ENCODE results near the gene SERPINI1.

The SERPINI1 gene

GRCh38 chr3:167734498-167735232 is 856 bp upstream of the SERPINI1 start, which contains the start of gene PDCD10:
PDCD10 (minus strand) TSS chr3:167734892; CDS start chr3:167720157, 14,735 bp downstream.
- peak; percentile 87 to 95 (median 89) for DNase-seq (ENCODE audit: low read depth in 3 of 3)

GRCh38 chr3:167736264-167736787 is 805 bp downstream of the SERPINI1 start:
- no peak for DNase-seq (ENCODE audit: low read depth in 3 of 3)

- no peak for DNase-seq (ENCODE audit: low read depth in 3 of 3)
Measured at GRCh38 chr3:167736997-167737396, 1.5 kb downstream of the SERPINI1 start.

GRCh38 chr3:167738037-167738436 is 2.5 kb downstream of the SERPINI1 start:
- DNase-seq (ENCODE audit: low read depth in 3 of 3), result no peak

- no peak for DNase-seq (ENCODE audit: low read depth in 3 of 3)
Measured at GRCh38 chr3:167739190-167739810, 3.8 kb downstream of the SERPINI1 start.

GRCh38 chr3:167740961-167741587 is 5.6 kb downstream of the SERPINI1 start:
- peak in 1 of 3 donors; percentile 3 for DNase-seq (ENCODE audit: low read depth in 3 of 3)

GRCh38 chr3:167742338-167742737 is 6.8 kb downstream of the SERPINI1 start:
- no peak for DNase-seq (ENCODE audit: low read depth in 3 of 3)

- DNase-seq (ENCODE audit: low read depth in 3 of 3), result no peak
Measured at GRCh38 chr3:167743799-167744198, 8.3 kb downstream of the SERPINI1 start.

- DNase-seq (ENCODE audit: low read depth in 3 of 3), result no peak
Measured at GRCh38 chr3:167749209-167749608, 13.7 kb downstream of the SERPINI1 start.

- no peak for DNase-seq (ENCODE audit: low read depth in 3 of 3)
Measured at GRCh38 chr3:167749728-167750127, 14.2 kb downstream of the SERPINI1 start.

- DNase-seq (ENCODE audit: low read depth in 3 of 3), result no peak
Measured at GRCh38 chr3:167750272-167750971, 14.9 kb downstream of the SERPINI1 start.

- no peak for DNase-seq (ENCODE audit: low read depth in 3 of 3)
Measured at GRCh38 chr3:167754049-167754448, 18.5 kb downstream of the SERPINI1 start.

GRCh38 chr3:167761302-167761701 is 25.8 kb downstream of the SERPINI1 start:
- no peak for DNase-seq (ENCODE audit: low read depth in 3 of 3)

- no peak for DNase-seq (ENCODE audit: low read depth in 3 of 3)
Measured at GRCh38 chr3:167762296-167762695, 26.8 kb downstream of the SERPINI1 start.

GRCh38 chr3:167772992-167773391 is 37.5 kb downstream of the SERPINI1 start:
- DNase-seq (ENCODE audit: low read depth in 3 of 3), result no peak

GRCh38 chr3:167773584-167773983 is 38.1 kb downstream of the SERPINI1 start:
- no peak for DNase-seq (ENCODE audit: low read depth in 3 of 3)

GRCh38 chr3:167776066-167776685 is 40.7 kb downstream of the SERPINI1 start:
- DNase-seq (ENCODE audit: low read depth in 3 of 3), result no peak

- no peak for DNase-seq (ENCODE audit: low read depth in 3 of 3)
Measured at GRCh38 chr3:167777356-167777755, 41.8 kb downstream of the SERPINI1 start.

- no peak for DNase-seq (ENCODE audit: low read depth in 3 of 3)
Measured at GRCh38 chr3:167780214-167780883, 44.8 kb downstream of the SERPINI1 start.

GRCh38 chr3:167783781-167784180 is 48.3 kb downstream of the SERPINI1 start:
- DNase-seq (ENCODE audit: low read depth in 3 of 3), result no peak

- no peak for DNase-seq (ENCODE audit: low read depth in 3 of 3)
Measured at GRCh38 chr3:167785790-167786189, 50.3 kb downstream of the SERPINI1 start.

Data from stimulated activated CD4-positive, alpha-beta T cell treated with anti-CD3 and anti-CD28 coated beads, TNF-alpha, amount 100 ng/mL, for 48 hours (primary cell).